K562 (cell line): ENCODE measurements around the gene RBM3. TPM values are rescaled to one million over a fixed set of nuclear protein-coding genes. Genes with fewer than 3 reads are reported as not detected.

ENCODE experiments used
- ATAC-seq: fragments of 200-7000 bp; cut with Tn5 transposase; 3 replicates; pipeline ENCODE4 v1.9.1; 2020; ENCODE audit warnings: moderate library complexity
- BruUV-seq: library from RNA; stranded (reverse); fragments of 400-500 nt; replicated peaks from 2 replicates; lab custom pipeline; 2021; lab: Mats Ljungman, UMichigan
- CTCF ChIA-PET: fragments of 300-600 bp; formaldehyde crosslinking; extraction: SDS; loops from one replicate; lab custom pipeline; 2021; ENCODE audit warnings: low intra/inter-chr PET ratio; lab: Yijun Ruan, JAX
- POLR2A ChIA-PET: fragments of 300-600, 350-650 bp; sonication (Branson Sonifier 250); formaldehyde crosslinking; extraction: SDS; loops from one replicate; lab custom pipeline; 2021; ENCODE audit warnings: antibody characterized with exemption, inconsistent platforms; lab: Yijun Ruan, JAX
- DNase-seq, 4 experiments: peaks; one replicate each; pipeline versions ENCODE4 v3.0.0 to v3.0.0-alpha.2; 2011 to 2018; ENCODE audit warnings: low spot score in 3 of 4, mixed read lengths in 3 of 4; ENCODE audit errors: extremely low read depth in 1 of 4
- FAIRE-seq: peaks from 2 replicates; lab custom pipeline; 2011; peaks lifted over from hg19 to GRCh38; lab: Jason Lieb, UNC
- H2AFZ ChIP-seq: 2 replicates; pipeline ENCODE4 v1.6.0; 2011; ENCODE audit warnings: low read depth, low read length, control low read depth, inconsistent platforms
- H3K27ac ChIP-seq: fragments of 200-600 bp; 3 replicates; pipeline ENCODE4 v1.8.0; 2011; ENCODE audit warnings: low read depth, mild to moderate bottlenecking, control low read depth, inconsistent platforms, low read length, moderate library complexity, mixed read lengths; ENCODE audit errors: extremely low read depth
- H3K27me3 ChIP-seq, 2 experiments: fragments of 300-600 bp in 1 of 2; 2 replicates in 1 of 2; 3 replicates in 1 of 2; pipeline versions ENCODE4 v1.6.0 to v1.8.0; 2011; ENCODE audit warnings: inconsistent platforms in 2 of 2, low read length in 2 of 2, mild to moderate bottlenecking in 1 of 2, mixed read lengths in 1 of 2, moderate library complexity in 1 of 2; ENCODE audit not compliant: control insufficient read depth in 2 of 2, insufficient read depth in 2 of 2
- H3K36me3 ChIP-seq: fragments of 300-600 bp; 3 replicates; pipeline ENCODE4 v1.8.0; 2011; ENCODE audit warnings: mild to moderate bottlenecking, low read length, inconsistent platforms; ENCODE audit not compliant: control insufficient read depth, insufficient read depth
- H3K4me1 ChIP-seq, 2 experiments: fragments of 200-600 bp in 1 of 2; replicated peaks in 1 of 2; 2 replicates in 1 of 2; 3 replicates in 1 of 2; pipeline versions ENCODE4 v1.5.1 to v1.8.0; 2011; ENCODE audit warnings: inconsistent platforms in 2 of 2, low read length in 2 of 2, mild to moderate bottlenecking in 1 of 2, mixed read lengths in 1 of 2, moderate library complexity in 1 of 2; ENCODE audit not compliant: control insufficient read depth in 2 of 2, insufficient read depth in 2 of 2
- H3K4me2 ChIP-seq: 2 replicates; pipeline ENCODE4 v1.6.1; 2011; ENCODE audit warnings: low read length, control low read depth, inconsistent platforms, mixed read lengths; ENCODE audit not compliant: insufficient read depth
- H3K4me3 ChIP-seq: fragments of 200-600 bp; sonication (generic), shearing (Covaris generic); 2 replicates; pipeline ENCODE4 v1.5.1; 2016; ENCODE audit warnings: control low read depth, inconsistent platforms
- H3K79me2 ChIP-seq: fragments of 200-600 bp; 3 replicates; pipeline ENCODE4 v1.8.0; 2011; ENCODE audit warnings: low read length, inconsistent platforms; ENCODE audit not compliant: control insufficient read depth, insufficient read depth
- H3K9ac ChIP-seq, 2 experiments: 2 replicates each; pipeline versions ENCODE4 v1.6.0 to v1.6.1; 2011; ENCODE audit warnings: low read depth in 2 of 2, low read length in 2 of 2, control low read depth in 1 of 2, inconsistent platforms in 1 of 2, mild to moderate bottlenecking in 1 of 2, mixed read lengths in 1 of 2; ENCODE audit not compliant: insufficient read depth in 1 of 2
- H3K9me1 ChIP-seq: one replicate; pipeline ENCODE4 v1.6.0; 2011; ENCODE audit warnings: inconsistent platforms, mild to moderate bottlenecking, low read length, moderate library complexity; ENCODE audit not compliant: control insufficient read depth, insufficient read depth
- H3K9me3 ChIP-seq: replicated peaks from 2 replicates; pipeline ENCODE4 v1.5.1; 2011; ENCODE audit warnings: low read depth, low read length, inconsistent platforms; ENCODE audit not compliant: control insufficient read depth, insufficient read depth
- H4K20me1 ChIP-seq: replicated peaks from 2 replicates; pipeline ENCODE4 v1.6.1; 2011; ENCODE audit warnings: low read length, inconsistent platforms, mixed read lengths; ENCODE audit not compliant: control insufficient read depth, insufficient read depth
- BACH1 ChIP-seq: fragments of 200-800 bp; sonication (Bioruptor generic); IDR thresholded peaks from 2 replicates; pipeline ENCODE4 v1.6.1; 2016; ENCODE audit warnings: missing genetic modification characterization, missing compliant biosample characterization
- E2F6 ChIP-seq, 2 experiments: IDR thresholded peaks; 2 replicates each; pipeline ENCODE4 v1.6.1; 2011; ENCODE audit warnings: borderline replicate concordance in 1 of 2, control low read depth in 1 of 2, low read depth in 1 of 2, low read length in 1 of 2, mild to moderate bottlenecking in 1 of 2, mixed read lengths in 1 of 2, moderate library complexity in 1 of 2; ENCODE audit not compliant: insufficient read depth in 1 of 2, insufficient read length in 1 of 2, poor library complexity in 1 of 2, severe bottlenecking in 1 of 2; ENCODE audit errors: extremely low read depth in 1 of 2
- FOSL1 ChIP-seq: fragments of 200-800 bp; sonication (Bioruptor generic); conservative IDR thresholded peaks from 2 replicates; pipeline ENCODE4 v1.6.1; 2016; ENCODE audit warnings: missing genetic modification characterization, missing compliant biosample characterization
- NR2C2 ChIP-seq, 2 experiments: fragments of 200-800 bp in 1 of 2; sonication (Bioruptor generic) in 1 of 2; sonication (generic) in 1 of 2; formaldehyde crosslinking in 1 of 2; IDR thresholded peaks; 2 replicates each; pipeline versions ENCODE4 v1.6.1 to v1.8.0; 2016 to 2022; ENCODE audit warnings: mild to moderate bottlenecking in 1 of 2, missing compliant biosample characterization in 1 of 2, missing genetic modification characterization in 1 of 2, missing genetic modification reagents in 1 of 2
- SRF ChIP-seq, 2 experiments: fragments of 250-450, 450-650 bp in 1 of 2; sonication (Bioruptor Pico) in 1 of 2; sonication (generic) in 1 of 2; formaldehyde crosslinking; IDR thresholded peaks; 2 replicates each; pipeline versions ENCODE4 v1.5.0 to v1.5.1; 2020 to 2022; ENCODE audit warnings: mild to moderate bottlenecking in 1 of 2, missing genetic modification reagents in 1 of 2
- YBX1 ChIP-seq: fragments of 450-650 bp; IDR thresholded peaks from 2 replicates; pipeline ENCODE4 v1.7.1; 2016; ENCODE audit warnings: mild to moderate bottlenecking
- ZNF140 ChIP-seq: fragments of 250-450 bp; sonication (Bioruptor Pico); IDR thresholded peaks from 2 replicates; pipeline ENCODE4 v1.8.0; 2021; ENCODE audit warnings: moderate library complexity, mild to moderate bottlenecking, inconsistent platforms
- ZNF644 ChIP-seq: fragments of 200-800 bp; sonication (Bioruptor generic); IDR thresholded peaks from 2 replicates; pipeline ENCODE4 v1.6.1; 2016; ENCODE audit warnings: low read depth, missing genetic modification characterization, missing compliant biosample characterization
- ZNF766 ChIP-seq: fragments of 200-800 bp; sonication (Bioruptor generic); conservative IDR thresholded peaks from 2 replicates; pipeline ENCODE4 v1.6.1; 2016; ENCODE audit warnings: missing genetic modification characterization, missing compliant biosample characterization
- WGBS: fragments of 100-300 bp; shearing (Covaris generic); methylation state at CpG from one replicate; pipeline ENCODE4 v1.1.6; 2016; ENCODE audit warnings: low coverage, mixed read lengths; ENCODE audit not compliant: insufficient coverage; ENCODE audit errors: missing lambda C conversion rate; 5-methylcytosine and 5-hydroxymethylcytosine counted together
- in situ Hi-C: fragments of 300-500 bp; cut with MboI; formaldehyde crosslinking; loops from 4 replicates; pipeline ENCODE4 v1.15.0; 2018; ENCODE audit warnings: inconsistent platforms, mixed read lengths
- intact Hi-C: fragments of 100-400 bp; cut with micrococcal nuclease; formaldehyde crosslinking; loops from 2 replicates; pipeline ENCODE4 v1.14.2; 2022
- polyA plus RNA-seq, 8 experiments: library from polyadenylated mRNA; depleted of rRNA in 4 of 8; stranded (reverse) in 5 of 8; unstranded in 3 of 8; fragments of >200 nt; fragmentation: Nextera tagmentation in 2 of 8; fragmentation: Illumina TruSeq in 1 of 8; extraction: Ambion mirVana in 2 of 8; extraction: Trizol in 1 of 8; gene quantifications; 2 replicates each; pipeline versions ENCODE4 v1.2.1 to v1.2.3, GENCODE V29; 2011 to 2014; ENCODE audit warnings: inconsistent platforms in 1 of 8, missing spikeins in 1 of 8
- total RNA-seq, 7 experiments: library from RNA; depleted of rRNA in 6 of 7; stranded (reverse); fragments of >200 nt in 6 of 7; fragmentation: Illumina TruSeq in 2 of 7; extraction: Trizol in 2 of 7; gene quantifications; 2 replicates each; pipeline versions ENCODE4 v1.2.1 to v1.2.3, GENCODE V29; 2011 to 2021; ENCODE audit warnings: low replicate concordance in 1 of 7

The RBM3 gene
- total and polyA plus RNA-seq, 9 of the 15 experiments (the other 6 are each of a cell fraction or from before 2014, with no cell fraction given) = 70.3 to 272 (median 209) TPM

DNA sequence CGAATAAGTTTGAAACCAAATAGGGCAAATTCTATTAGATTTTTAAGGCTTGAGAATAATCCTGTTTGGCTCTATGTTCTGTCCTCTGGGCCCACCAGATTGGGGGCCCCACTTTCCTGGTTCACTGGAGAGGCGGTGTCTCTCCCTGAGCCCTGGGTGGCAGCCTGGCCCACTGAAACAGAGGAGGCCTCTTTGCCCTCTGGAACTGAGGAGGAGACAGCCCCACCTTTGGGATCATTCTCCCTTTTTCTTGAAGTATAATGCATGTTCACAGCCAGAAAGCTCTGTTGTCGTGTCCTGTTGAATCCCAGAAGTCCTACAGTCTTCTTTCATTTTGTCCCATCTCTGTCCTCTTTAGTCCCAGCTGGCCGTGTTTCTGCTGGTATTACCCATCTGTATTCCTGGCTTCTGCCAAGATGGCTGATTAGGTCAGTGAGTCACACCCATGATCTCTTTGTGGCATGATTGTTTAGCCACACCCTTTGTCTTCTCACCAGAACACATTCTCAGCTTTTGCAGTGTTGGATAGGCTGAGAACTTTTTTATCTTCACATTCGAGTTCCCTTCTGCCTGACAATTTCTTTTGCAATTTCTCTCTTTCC lies 42.8 kb upstream of the RBM3 start (continued):
- TF ChIP-seq E2F6 (IDR thresholded peaks at IDR 0.05; ENCODE audit: borderline replicate concordance in 1 of 2, extremely low read depth in 1 of 2, insufficient read depth in 1 of 2, insufficient read length in 1 of 2, low read depth in 1 of 2, low read length in 1 of 2, poor library complexity in 1 of 2, severe bottlenecking in 1 of 2) (no peak), ZNF766 (CRISPR knock-in tag) (0 out of 2 replicates have a peak, but pooled peaks have one; percentile 3)

DNA sequence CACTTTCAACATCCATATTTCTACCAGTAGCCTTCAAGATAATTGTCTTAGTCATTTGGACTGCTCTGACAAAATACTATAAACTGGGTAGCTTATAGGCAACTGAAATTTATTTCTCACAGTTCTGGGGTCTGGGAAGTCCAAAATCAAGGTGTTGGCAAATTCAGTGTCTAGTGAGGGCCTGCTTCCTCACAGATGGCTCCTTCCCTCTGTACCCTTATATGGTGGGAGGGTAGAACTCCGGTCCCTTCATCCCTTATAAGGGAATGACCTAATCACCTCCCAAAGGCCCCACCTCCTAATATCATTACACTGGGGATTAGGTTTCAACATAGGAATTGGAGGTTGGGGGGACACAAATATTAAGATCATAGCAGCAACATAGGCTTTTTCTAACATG lies 42.1 kb upstream of the RBM3 start:
- peaks cover 23% of the 10 kb centered on the region; the same call in 2 of the 3 replicates for H3K36me3 ChIP-seq
- ATAC-seq (peak; percentile 31; the same call in 1 of the 3 replicates), FAIRE-seq (no peak), DNase-seq (peak in 1 of 4 experiments; percentile 5)
- H4K20me1 ChIP-seq = no peaks in the 10 kb centered on the region
- H3K27me3 ChIP-seq = no peaks in the 10 kb centered on the region
- 20% methylated on average over 1 of the region's 1 CpG for WGBS
- H3K4me1 ChIP-seq = peaks cover 2 to 17% of the 10 kb centered on the region in 2 experiments; a peak in 4 of 5 replicates
- peak overlapping the region; percentile 64 for H2AFZ ChIP-seq
- peak overlapping the region; percentile 83 for H3K27ac ChIP-seq
- peak overlapping the region; percentile 55; the same call in 1 of the 2 replicates for H3K4me2 ChIP-seq
- peak overlapping the region in 1 of 2 experiments; percentile 39; a peak in 1 of 4 replicates for H3K9ac ChIP-seq
- no peaks in the 10 kb centered on the region for H3K9me3 ChIP-seq
- in situ Hi-C loops (no loop called here), intact Hi-C loops (no loop called here)
- no peaks in the 10 kb centered on the region for H3K9me1 ChIP-seq
- no peak overlapping the region for H3K4me3 ChIP-seq
- BruUV-seq = no TSS peak
- no peaks in the 10 kb centered on the region for H3K79me2 ChIP-seq
- CTCF ChIA-PET = no interaction called here
- TF ChIP-seq SRF (CRISPR knock-in tag; IDR thresholded peaks at IDR 0.05) = peak in 1 of 2 experiments; percentile 96; a peak in 2 of 4 replicates
- no peak for TF ChIP-seq NR2C2 (CRISPR knock-in tag; IDR thresholded peaks at IDR 0.05)
- peak; percentile 8; the same call in 1 of the 2 replicates for TF ChIP-seq NR2C2 (tag; IDR thresholded peaks at IDR 0.05)
- 0 out of 2 replicates have a peak, but pooled peaks have one; percentile 7 for TF ChIP-seq ZNF766 (CRISPR knock-in tag)
- peak; percentile 26; the same call in 1 of the 2 replicates for TF ChIP-seq BACH1 (tag)
- 0 out of 2 replicates have a peak, but pooled peaks have one; percentile 4 for TF ChIP-seq FOSL1 (tag)
- peak; percentile 32; the same call in 1 of the 2 replicates for TF ChIP-seq ZNF644 (tag)
- TF ChIP-seq ZNF140 (CRISPR knock-in tag) = no peak
- no peak for TF ChIP-seq YBX1
- POLR2A ChIA-PET = interaction anchor here (0.6 to 2.2 kb wide), 5 partner anchors 8 to 1387 kb away, joined by 3 to 10 read pairs (median 3); partner anchors contain the start of genes RBM10, RBM3 and TBC1D25
